Measurements from ENCODE around the gene TNIP2. TPM values are rescaled to one million over a fixed set of nuclear protein-coding genes. Genes with fewer than 3 reads are reported as not detected.

Gene TNIP2
- total and polyA plus RNA-seq, 2 of the 8 experiments (the other 6 are each of a cell fraction or from before 2014, with no cell fraction given): 23.7 to 37.7 TPM

- CTCF ChIA-PET (ENCODE audit: partially characterized antibody): interaction anchor here (0.7 kb wide), 1 partner anchor 8 kb away, joined by 3 read pairs; no protein-coding TSS in a partner anchor
- no peak overlapping the region for H3K9ac ChIP-seq (replicated peaks in 1 of 4; ENCODE audit: extremely low read depth in 1 of 4, low read depth in 3 of 4, low read length in 3 of 4)
- 94% methylated on average over 12 of the region's 13 CpGs; no CpG with 5 or more reads in 1 of the 2 experiments for WGBS, 2 experiments (ENCODE audit: extremely low coverage in 1 of 2, insufficient coverage in 1 of 2, insufficient read length in 1 of 2, insufficient replicate concordance in 2 of 2, low coverage in 1 of 2, low lambda C conversion rate in 2 of 2, missing lambda C conversion rate in 1 of 2)
- H4K20me1 ChIP-seq (replicated peaks in 1 of 2; ENCODE audit: control insufficient read depth in 1 of 2, insufficient read depth in 2 of 2, low read length in 2 of 2): peaks cover 0 to 3% of the 10 kb centered on the region in 2 experiments
- no peaks in the 10 kb centered on the region for H3K9me3 ChIP-seq (ENCODE audit: insufficient read depth in 2 of 2, low read depth in 1 of 2, low read length in 1 of 2)
- H2BK15ac ChIP-seq (ENCODE audit: low read length): no peak overlapping the region
- no peak overlapping the region for H3K18ac ChIP-seq (ENCODE audit: extremely low read depth, low read length)
- H2BK12ac ChIP-seq (ENCODE audit: low read depth, low read length): no peak overlapping the region
- H2BK5ac ChIP-seq (ENCODE audit: low read depth, low read length): 0 out of 2 replicates have a peak overlapping the region, but pooled peaks have one; percentile 44
- H3K27ac ChIP-seq (ENCODE audit: low read depth, low read length): no peak overlapping the region
- H3K23ac ChIP-seq (ENCODE audit: insufficient read length): no peak overlapping the region
- peaks cover 0 to 15% (median 11%) of the 10 kb centered on the region in 4 experiments; a peak in 5 of 7 replicates for H3K4me1 ChIP-seq (replicated peaks in 1 of 4; ENCODE audit: control insufficient read depth in 3 of 4, insufficient read depth in 4 of 4, low read length in 3 of 4)
- no peak overlapping the region for H3K14ac ChIP-seq (ENCODE audit: insufficient read length)
- H3K4me3 ChIP-seq (ENCODE audit: extremely low read depth in 1 of 4, insufficient read depth in 2 of 4, low read depth in 3 of 4, low read length in 4 of 4): no peak overlapping the region
- H2BK20ac ChIP-seq (ENCODE audit: low read length): no peak overlapping the region
- H3K79me2 ChIP-seq (ENCODE audit: control insufficient read depth in 1 of 2, insufficient read depth in 2 of 2, low read length in 2 of 2): no peaks in the 10 kb centered on the region
- no peak overlapping the region for H3K4ac ChIP-seq (replicated peaks; ENCODE audit: insufficient read length, low read depth, low read length)
- no peak overlapping the region for H2AFZ ChIP-seq (ENCODE audit: low read length)
- no peak overlapping the region for H4K8ac ChIP-seq (ENCODE audit: extremely low read depth, insufficient read depth, low read length)
- H2BK120ac ChIP-seq (replicated peaks; ENCODE audit: low read depth, low read length): no peak overlapping the region
- H3K4me2 ChIP-seq (ENCODE audit: insufficient read depth in 1 of 2, low read depth in 2 of 2, low read length in 2 of 2): no peak overlapping the region
- DNase-seq (ENCODE audit: low read depth in 1 of 2, low spot score in 2 of 2) (no peak), FAIRE-seq (no peak)
- H4K5ac ChIP-seq (ENCODE audit: insufficient read length, low read depth, low read length): no peak overlapping the region
- TF ChIP-seq HDAC6 (IDR thresholded peaks at IDR 0.05; ENCODE audit: low read depth, low read length): no peak
- no peak for TF ChIP-seq HDAC2 (IDR thresholded peaks at IDR 0.05; ENCODE audit: borderline replicate concordance in 1 of 2, low read depth in 2 of 2, low read length in 2 of 2)
- no peak for TF ChIP-seq ATF3 (IDR thresholded peaks at IDR 0.05; ENCODE audit: insufficient read depth, low read depth, low read length)
- TF ChIP-seq EZH2 (IDR thresholded peaks at IDR 0.05; ENCODE audit: low read depth, low read length, severe bottlenecking): no peak
- no peak for TF ChIP-seq POU5F1 (IDR thresholded peaks at IDR 0.05; ENCODE audit: low read depth, low read length)
- no peak for TF ChIP-seq SRF (IDR thresholded peaks at IDR 0.05; ENCODE audit: low read depth, low read length)
- TF ChIP-seq BCL11A (IDR thresholded peaks at IDR 0.05; ENCODE audit: low read depth in 2 of 2, low read length in 2 of 2): no peak
- no peak overlapping the region for H4K91ac ChIP-seq (replicated peaks; ENCODE audit: insufficient read length, low read length)
- no peaks in the 10 kb centered on the region for H3K23me2 ChIP-seq (ENCODE audit: low read depth, low read length)
- H3K79me1 ChIP-seq (ENCODE audit: low read depth, low read length): no peaks in the 10 kb centered on the region
- no peaks in the 10 kb centered on the region for H3K36me3 ChIP-seq (ENCODE audit: control insufficient read depth in 2 of 4, insufficient read depth in 4 of 4, low read length in 3 of 4)
- H3K27me3 ChIP-seq (replicated peaks in 1 of 4; ENCODE audit: control insufficient read depth in 3 of 4, extremely low read depth in 1 of 4, insufficient read depth in 3 of 4, low read length in 3 of 4): no peaks in the 10 kb centered on the region
- H3K56ac ChIP-seq (replicated peaks; ENCODE audit: insufficient read length, low read depth, low read length): no peak overlapping the region
- POLR2A ChIA-PET (ENCODE audit: partially characterized antibody): interaction anchor here (1.3 to 2.8 kb wide), 5 partner anchors 8 to 43 kb away, joined by 3 to 19 read pairs (median 6); no protein-coding TSS in a partner anchor
- no peak overlapping the region for H2AK5ac ChIP-seq (ENCODE audit: low read depth, low read length)
Measured at GRCh38 chr4:2804973-2805501, 48.9 kb upstream of the TNIP2 start.
